HepG2 (cell line): Measurements from ENCODE around the gene RPAP2. TPM values are rescaled to one million over a fixed set of nuclear protein-coding genes. Genes with fewer than 3 reads are reported as not detected.

Source experiments
- ARHGAP35 ChIP-seq: sonication (generic); formaldehyde crosslinking; IDR thresholded peaks from 2 replicates; pipeline ENCODE4 v1.9.0; 2022; ENCODE audit warnings: mild to moderate bottlenecking, inconsistent platforms, moderate library complexity, missing genetic modification reagents, borderline replicate concordance
- LRRFIP1 ChIP-seq: sonication (generic); formaldehyde crosslinking; conservative IDR thresholded peaks from 2 replicates; pipeline ENCODE4 v1.4.0; 2020; ENCODE audit warnings: missing genetic modification reagents
- NCOA1 ChIP-seq: sonication (generic); formaldehyde crosslinking; IDR thresholded peaks from 2 replicates; pipeline ENCODE4 v1.9.0; 2021; ENCODE audit warnings: missing genetic modification reagents
- NFYB ChIP-seq: sonication (generic); formaldehyde crosslinking; IDR thresholded peaks from 2 replicates; pipeline ENCODE4 v1.4.0; 2020; ENCODE audit warnings: missing genetic modification reagents
- NRL ChIP-seq: sonication (generic); formaldehyde crosslinking; IDR thresholded peaks from 2 replicates; pipeline ENCODE4 v1.5.0; 2020; ENCODE audit warnings: missing genetic modification reagents, mild to moderate bottlenecking, moderate library complexity, borderline replicate concordance
- ZMAT5 ChIP-seq: sonication (generic); formaldehyde crosslinking; IDR thresholded peaks from 2 replicates; pipeline ENCODE4 v1.5.0; 2020; ENCODE audit warnings: mild to moderate bottlenecking, low read depth, missing genetic modification reagents, borderline replicate concordance
- ZNF335 ChIP-seq: sonication (generic); formaldehyde crosslinking; IDR thresholded peaks from 2 replicates; pipeline ENCODE4 v1.4.0; 2020; ENCODE audit warnings: missing genetic modification reagents
- ZNF430 ChIP-seq: sonication (generic); formaldehyde crosslinking; IDR thresholded peaks from 2 replicates; pipeline ENCODE4 v1.9.0; 2021; ENCODE audit warnings: mild to moderate bottlenecking, missing genetic modification reagents
- ZNF468 ChIP-seq: sonication (generic); formaldehyde crosslinking; IDR thresholded peaks from 2 replicates; pipeline ENCODE4 v1.8.0; 2022; ENCODE audit warnings: mild to moderate bottlenecking, moderate library complexity, missing genetic modification reagents
- ZNF512 ChIP-seq: sonication (generic); formaldehyde crosslinking; IDR thresholded peaks from 2 replicates; pipeline ENCODE4 v1.4.0; 2020; ENCODE audit warnings: mild to moderate bottlenecking, missing genetic modification reagents
- polyA plus RNA-seq, 8 experiments: library from polyadenylated mRNA; depleted of rRNA in 3 of 8; stranded (reverse) in 7 of 8; unstranded in 1 of 8; fragments of >200 nt; fragmentation: Illumina TruSeq in 4 of 8; extraction: Trizol in 4 of 8; gene quantifications; 2 replicates each; pipeline versions ENCODE4 v1.2.1 to v1.2.3, GENCODE V29; 2011 to 2016; ENCODE audit warnings: low read depth in 4 of 8, missing spikeins in 1 of 8, mixed read lengths in 1 of 8; ENCODE audit not compliant: insufficient read depth in 1 of 8
- total RNA-seq, 5 experiments: library from RNA; depleted of rRNA; stranded (reverse); fragments of >200 nt; fragmentation: Illumina TruSeq; extraction: Trizol; gene quantifications; 2 replicates each; pipeline ENCODE4 v1.2.3, GENCODE V29; 2016; ENCODE audit warnings: low read depth in 1 of 5
- TF ChIP-seq, protein P1 (sequence below): sonication (generic); formaldehyde crosslinking; IDR thresholded peaks from one replicate; pipeline ENCODE4 v1.5.1; 2020; ENCODE audit warnings: mild to moderate bottlenecking, missing genetic modification reagents; ENCODE audit errors: not compliant biosample characterization

Gene RPAP2
- total and polyA plus RNA-seq, 2 of the 13 experiments (the other 11 are each of a cell fraction or from before 2014, with no cell fraction given), result 10.0 to 34.8 TPM

DNA sequence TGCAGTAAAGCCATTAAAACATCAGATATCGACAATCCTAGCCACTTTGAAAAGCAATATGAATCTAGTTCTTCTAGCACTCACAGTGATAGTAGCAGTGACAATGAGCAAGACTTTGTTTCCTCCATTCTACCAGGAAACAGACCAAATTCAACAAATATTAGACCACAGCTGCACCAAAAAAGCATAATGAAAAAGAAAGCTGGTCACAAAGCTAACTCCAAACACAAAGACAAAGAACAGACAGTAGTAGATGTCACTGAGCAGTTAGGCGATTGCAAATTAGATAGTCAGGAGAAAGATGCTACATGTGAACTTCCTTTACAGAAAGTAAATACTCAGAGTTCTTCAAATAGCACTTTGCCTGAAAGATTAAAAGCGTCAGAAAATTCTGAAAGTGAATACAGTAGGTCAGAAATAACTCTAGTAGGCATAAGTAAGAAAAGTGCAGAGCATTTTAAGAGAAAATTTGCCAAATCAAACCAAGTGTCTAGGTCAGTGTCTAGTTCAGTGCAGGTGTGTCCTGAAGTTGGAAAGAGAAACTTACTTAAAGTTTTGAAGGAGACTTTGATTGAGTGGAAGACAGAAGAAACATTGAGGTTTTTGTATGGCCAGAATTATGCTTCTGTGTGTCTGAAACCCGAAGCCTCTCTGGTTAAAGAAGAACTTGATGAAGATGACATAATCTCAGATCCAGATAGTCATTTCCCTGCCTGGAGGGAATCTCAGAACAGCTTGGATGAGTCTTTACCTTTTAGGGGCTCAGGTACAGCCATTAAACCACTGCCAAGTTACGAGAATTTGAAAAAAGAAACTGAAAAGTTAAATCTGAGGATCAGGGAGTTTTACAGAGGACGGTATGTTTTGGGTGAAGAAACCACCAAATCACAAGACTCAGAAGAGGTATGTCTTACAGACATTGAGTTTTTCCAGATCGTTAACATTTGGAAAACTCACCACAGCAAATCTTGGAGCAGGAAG, 24.9 kb downstream of the RPAP2 start (continued):
- TF ChIP-seq, protein P1, sequence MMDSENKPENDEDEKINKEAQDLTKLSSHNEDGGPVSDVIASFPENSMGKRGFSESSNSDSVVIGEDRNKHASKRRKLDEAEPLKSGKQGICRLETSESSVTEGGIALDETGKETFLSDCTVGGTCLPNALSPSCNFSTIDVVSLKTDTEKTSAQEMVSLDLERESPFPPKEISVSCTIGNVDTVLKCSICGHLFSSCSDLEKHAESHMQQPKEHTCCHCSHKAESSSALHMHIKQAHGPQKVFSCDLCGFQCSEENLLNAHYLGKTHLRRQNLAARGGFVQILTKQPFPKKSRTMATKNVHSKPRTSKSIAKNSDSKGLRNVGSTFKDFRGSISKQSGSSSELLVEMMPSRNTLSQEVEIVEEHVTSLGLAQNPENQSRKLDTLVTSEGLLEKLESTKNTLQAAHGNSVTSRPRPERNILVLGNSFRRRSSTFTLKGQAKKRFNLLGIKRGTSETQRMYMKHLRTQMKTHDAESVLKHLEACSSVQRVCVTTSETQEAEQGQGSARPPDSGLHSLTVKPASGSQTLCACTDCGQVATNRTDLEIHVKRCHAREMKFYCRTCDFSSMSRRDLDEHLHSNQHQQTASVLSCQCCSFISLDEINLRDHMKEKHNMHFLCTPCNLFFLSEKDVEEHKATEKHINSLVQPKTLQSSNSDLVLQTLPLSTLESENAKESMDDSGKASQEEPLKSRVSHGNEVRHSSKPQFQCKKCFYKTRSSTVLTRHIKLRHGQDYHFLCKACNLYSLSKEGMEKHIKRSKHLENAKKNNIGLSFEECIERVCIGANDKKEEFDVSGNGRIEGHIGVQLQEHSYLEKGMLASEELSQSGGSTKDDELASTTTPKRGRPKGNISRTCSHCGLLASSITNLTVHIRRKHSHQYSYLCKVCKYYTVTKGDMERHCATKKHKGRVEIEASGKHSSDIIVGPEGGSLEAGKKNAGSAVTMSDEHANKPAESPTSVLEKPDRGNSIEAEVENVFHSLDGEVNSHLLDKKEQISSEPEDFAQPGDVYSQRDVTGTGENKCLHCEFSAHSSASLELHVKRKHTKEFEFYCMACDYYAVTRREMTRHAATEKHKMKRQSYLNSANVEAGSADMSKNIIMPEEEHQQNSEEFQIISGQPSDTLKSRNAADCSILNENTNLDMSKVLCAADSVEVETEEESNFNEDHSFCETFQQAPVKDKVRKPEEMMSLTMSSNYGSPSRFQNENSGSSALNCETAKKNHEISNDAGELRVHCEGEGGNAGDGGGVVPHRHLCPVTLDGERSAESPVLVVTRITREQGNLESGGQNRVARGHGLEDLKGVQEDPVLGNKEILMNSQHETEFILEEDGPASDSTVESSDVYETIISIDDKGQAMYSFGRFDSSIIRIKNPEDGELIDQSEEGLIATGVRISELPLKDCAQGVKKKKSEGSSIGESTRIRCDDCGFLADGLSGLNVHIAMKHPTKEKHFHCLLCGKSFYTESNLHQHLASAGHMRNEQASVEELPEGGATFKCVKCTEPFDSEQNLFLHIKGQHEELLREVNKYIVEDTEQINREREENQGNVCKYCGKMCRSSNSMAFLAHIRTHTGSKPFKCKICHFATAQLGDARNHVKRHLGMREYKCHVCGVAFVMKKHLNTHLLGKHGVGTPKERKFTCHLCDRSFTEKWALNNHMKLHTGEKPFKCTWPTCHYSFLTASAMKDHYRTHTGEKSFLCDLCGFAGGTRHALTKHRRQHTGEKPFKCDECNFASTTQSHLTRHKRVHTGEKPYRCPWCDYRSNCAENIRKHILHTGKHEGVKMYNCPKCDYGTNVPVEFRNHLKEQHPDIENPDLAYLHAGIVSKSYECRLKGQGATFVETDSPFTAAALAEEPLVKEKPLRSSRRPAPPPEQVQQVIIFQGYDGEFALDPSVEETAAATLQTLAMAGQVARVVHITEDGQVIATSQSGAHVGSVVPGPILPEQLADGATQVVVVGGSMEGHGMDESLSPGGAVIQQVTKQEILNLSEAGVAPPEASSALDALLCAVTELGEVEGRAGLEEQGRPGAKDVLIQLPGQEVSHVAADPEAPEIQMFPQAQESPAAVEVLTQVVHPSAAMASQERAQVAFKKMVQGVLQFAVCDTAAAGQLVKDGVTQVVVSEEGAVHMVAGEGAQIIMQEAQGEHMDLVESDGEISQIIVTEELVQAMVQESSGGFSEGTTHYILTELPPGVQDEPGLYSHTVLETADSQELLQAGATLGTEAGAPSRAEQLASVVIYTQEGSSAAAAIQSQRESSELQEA, result no peak
- TF ChIP-seq ARHGAP35, result no peak
- no peak for TF ChIP-seq NRL (CRISPR knock-in tag)
- TF ChIP-seq NCOA1, result no peak
- no peak for TF ChIP-seq ZMAT5 (CRISPR knock-in tag)
- TF ChIP-seq ZNF335 (CRISPR knock-in tag), result no peak
- no peak for TF ChIP-seq NFYB (CRISPR knock-in tag)
- TF ChIP-seq LRRFIP1 (CRISPR knock-in tag), result no peak
- no peak for TF ChIP-seq ZNF512 (CRISPR knock-in tag)
- TF ChIP-seq ZNF430 (CRISPR knock-in tag), result no peak
- no peak for TF ChIP-seq ZNF468 (CRISPR knock-in tag)
